ENCODE data around the gene TEX48. TPM values are rescaled to one million over a fixed set of nuclear protein-coding genes. Genes with fewer than 3 reads are reported as not detected.

Gene TEX48
- total and polyA plus RNA-seq, 2 donors: 0.07 TPM; not detected in 1

DNA sequence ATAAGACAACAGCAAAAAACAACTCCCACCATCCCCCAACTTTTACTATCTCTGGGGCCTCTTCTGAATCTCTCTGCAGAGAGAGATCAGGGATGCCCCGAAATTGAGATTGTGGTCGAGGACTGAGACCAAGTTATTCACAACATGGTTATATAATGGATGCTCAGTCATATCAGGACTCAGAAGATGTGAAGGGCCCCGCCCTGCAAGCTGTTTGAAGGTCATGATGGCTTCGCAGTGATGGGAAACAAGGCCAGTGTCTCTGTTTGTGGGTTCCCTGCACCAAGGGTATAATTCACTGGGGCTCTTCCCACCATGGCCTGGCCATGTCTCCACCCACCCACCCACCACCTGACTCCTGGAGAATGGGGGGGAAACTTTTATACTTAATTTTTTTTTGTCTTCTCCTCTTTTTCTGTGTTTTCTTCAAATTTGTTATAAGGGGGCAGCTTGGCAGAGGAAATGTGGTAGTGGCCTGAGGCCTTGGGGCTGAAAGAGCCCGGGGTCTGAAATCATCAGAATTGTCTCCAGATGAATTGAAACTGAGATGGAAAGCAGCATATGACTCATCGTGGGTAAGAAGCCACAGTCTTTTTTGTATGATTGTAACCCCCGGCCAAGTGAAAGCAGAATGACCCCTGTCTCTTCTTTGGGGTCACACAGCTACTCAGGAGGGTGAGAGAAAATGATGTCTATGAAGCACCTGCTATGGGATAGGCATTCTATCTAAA lies 15.0 kb upstream of the TEX48 start:
- H3K27me3 ChIP-seq (ENCODE audit: control insufficient read depth in 2 of 2, insufficient read depth in 1 of 2, low read length in 1 of 2): no peaks in the 10 kb centered on the region
- no peak overlapping the region for H3K4me3 ChIP-seq (ENCODE audit: low read length in 2 of 2)
- WGBS: 80% methylated on average over 7 of the region's 7 CpGs
- no peak for DNase-seq (ENCODE audit: low read depth in 6 of 9, low spot score in 9 of 9)
- H3K4me1 ChIP-seq (ENCODE audit: control insufficient read depth in 2 of 2, insufficient read depth in 2 of 2, low read length in 2 of 2): no peaks in the 10 kb centered on the region
- no peaks in the 10 kb centered on the region for H3K9me3 ChIP-seq (ENCODE audit: control insufficient read depth in 2 of 2, insufficient read depth in 1 of 2, low read length in 1 of 2)
- no peaks in the 10 kb centered on the region for H3K36me3 ChIP-seq (ENCODE audit: control insufficient read depth in 2 of 2, insufficient read depth in 2 of 2, low read length in 1 of 2)
- H3K27ac ChIP-seq (ENCODE audit: low read depth in 1 of 2, low read length in 1 of 2): no peak overlapping the region

- H3K9me3 ChIP-seq (ENCODE audit: control insufficient read depth in 2 of 2, insufficient read depth in 1 of 2, low read length in 1 of 2): no peaks in the 10 kb centered on the region
- H3K36me3 ChIP-seq (ENCODE audit: control insufficient read depth in 2 of 2, insufficient read depth in 2 of 2, low read length in 1 of 2): no peaks in the 10 kb centered on the region
- no peak overlapping the region for H3K27ac ChIP-seq (ENCODE audit: low read depth in 1 of 2, low read length in 1 of 2)
- H3K27me3 ChIP-seq (ENCODE audit: control insufficient read depth in 2 of 2, insufficient read depth in 1 of 2, low read length in 1 of 2): no peaks in the 10 kb centered on the region
- no peaks in the 10 kb centered on the region for H3K4me1 ChIP-seq (ENCODE audit: control insufficient read depth in 2 of 2, insufficient read depth in 2 of 2, low read length in 2 of 2)
- no peak for DNase-seq (ENCODE audit: low read depth in 6 of 9, low spot score in 9 of 9)
- WGBS: 93% methylated on average over 2 of the region's 2 CpGs
- H3K4me3 ChIP-seq (ENCODE audit: low read length in 2 of 2): no peak overlapping the region
Measured at GRCh38 chr9:114695948-114696347, 14.0 kb upstream of the TEX48 start.

DNA sequence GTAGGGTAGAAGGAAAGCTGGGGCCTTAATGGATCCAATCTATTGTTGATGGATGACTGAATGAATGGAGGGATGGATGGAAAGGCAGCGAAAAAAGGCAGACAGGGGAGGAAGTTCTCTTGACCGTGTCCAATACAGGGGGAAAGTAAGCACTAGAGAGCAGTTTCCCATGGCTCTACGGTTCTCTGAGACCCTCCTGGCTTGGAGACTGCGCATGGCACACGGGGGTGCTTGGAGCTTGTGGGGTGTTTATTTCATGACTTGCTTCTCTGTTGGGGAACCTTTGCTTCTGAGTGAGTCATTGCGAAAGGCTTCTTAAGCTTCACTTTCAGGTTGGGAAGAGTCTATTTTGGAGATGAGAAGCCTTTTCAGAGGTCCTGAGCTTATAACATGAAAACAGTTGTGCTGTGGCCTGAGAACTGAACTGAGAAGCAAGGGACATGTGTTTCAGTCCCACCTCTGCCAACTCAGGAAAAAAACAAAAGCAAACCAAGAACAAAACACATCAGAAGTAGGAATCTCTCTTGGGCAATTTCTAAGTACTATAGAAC lies 12.8 kb upstream of the TEX48 start:
- H3K27me3 ChIP-seq (ENCODE audit: control insufficient read depth in 2 of 2, insufficient read depth in 1 of 2, low read length in 1 of 2): no peaks in the 10 kb centered on the region
- no peaks in the 10 kb centered on the region for H3K4me1 ChIP-seq (ENCODE audit: control insufficient read depth in 2 of 2, insufficient read depth in 2 of 2, low read length in 2 of 2)
- no peaks in the 10 kb centered on the region for H3K9me3 ChIP-seq (ENCODE audit: control insufficient read depth in 2 of 2, insufficient read depth in 1 of 2, low read length in 1 of 2)
- no peaks in the 10 kb centered on the region for H3K36me3 ChIP-seq (ENCODE audit: control insufficient read depth in 2 of 2, insufficient read depth in 2 of 2, low read length in 1 of 2)
- H3K27ac ChIP-seq (ENCODE audit: low read depth in 1 of 2, low read length in 1 of 2): no peak overlapping the region
- no peak for DNase-seq (ENCODE audit: low read depth in 6 of 9, low spot score in 9 of 9)
- no peak overlapping the region for H3K4me3 ChIP-seq (ENCODE audit: low read length in 2 of 2)
- WGBS: 96% methylated on average over 6 of the region's 6 CpGs

- no peak overlapping the region for H3K27ac ChIP-seq (ENCODE audit: low read depth in 1 of 2, low read length in 1 of 2)
- DNase-seq (ENCODE audit: low read depth in 6 of 9, low spot score in 9 of 9): no peak
- no peaks in the 10 kb centered on the region for H3K4me1 ChIP-seq (ENCODE audit: control insufficient read depth in 2 of 2, insufficient read depth in 2 of 2, low read length in 2 of 2)
- no peaks in the 10 kb centered on the region for H3K36me3 ChIP-seq (ENCODE audit: control insufficient read depth in 2 of 2, insufficient read depth in 2 of 2, low read length in 1 of 2)
- no peaks in the 10 kb centered on the region for H3K27me3 ChIP-seq (ENCODE audit: control insufficient read depth in 2 of 2, insufficient read depth in 1 of 2, low read length in 1 of 2)
- no peak overlapping the region for H3K4me3 ChIP-seq (ENCODE audit: low read length in 2 of 2)
- H3K9me3 ChIP-seq (ENCODE audit: control insufficient read depth in 2 of 2, insufficient read depth in 1 of 2, low read length in 1 of 2): no peaks in the 10 kb centered on the region
- whole genome bisulfite sequencing: 90% methylated on average over 2 of the region's 2 CpGs
Measured at GRCh38 chr9:114694146-114694545, 12.2 kb upstream of the TEX48 start.

- no peak for DNase-seq (ENCODE audit: low read depth in 6 of 9, low spot score in 9 of 9)
- H3K4me1 ChIP-seq (ENCODE audit: control insufficient read depth in 2 of 2, insufficient read depth in 2 of 2, low read length in 2 of 2): no peaks in the 10 kb centered on the region
- 48% methylated on average over 2 of the region's 2 CpGs for WGBS
- H3K4me3 ChIP-seq (ENCODE audit: low read length in 2 of 2): no peak overlapping the region
- H3K36me3 ChIP-seq (ENCODE audit: control insufficient read depth in 2 of 2, insufficient read depth in 2 of 2, low read length in 1 of 2): no peaks in the 10 kb centered on the region
- H3K9me3 ChIP-seq (ENCODE audit: control insufficient read depth in 2 of 2, insufficient read depth in 1 of 2, low read length in 1 of 2): no peaks in the 10 kb centered on the region
- no peak overlapping the region for H3K27ac ChIP-seq (ENCODE audit: low read depth in 1 of 2, low read length in 1 of 2)
- H3K27me3 ChIP-seq (ENCODE audit: control insufficient read depth in 2 of 2, insufficient read depth in 1 of 2, low read length in 1 of 2): no peaks in the 10 kb centered on the region
Measured at GRCh38 chr9:114693248-114693855, 11.4 kb upstream of the TEX48 start.

GRCh38 chr9:114691956-114692295 lies 9.9 kb upstream of the TEX48 start:
- H3K9me3 ChIP-seq (ENCODE audit: control insufficient read depth in 2 of 2, insufficient read depth in 1 of 2, low read length in 1 of 2): no peaks in the 10 kb centered on the region
- no peaks in the 10 kb centered on the region for H3K27me3 ChIP-seq (ENCODE audit: control insufficient read depth in 2 of 2, insufficient read depth in 1 of 2, low read length in 1 of 2)
- H3K36me3 ChIP-seq (ENCODE audit: control insufficient read depth in 2 of 2, insufficient read depth in 2 of 2, low read length in 1 of 2): no peaks in the 10 kb centered on the region
- H3K4me1 ChIP-seq (ENCODE audit: control insufficient read depth in 2 of 2, insufficient read depth in 2 of 2, low read length in 2 of 2): no peaks in the 10 kb centered on the region
- DNase-seq (ENCODE audit: low read depth in 6 of 9, low spot score in 9 of 9): no peak
- no peak overlapping the region for H3K27ac ChIP-seq (ENCODE audit: low read depth in 1 of 2, low read length in 1 of 2)
- no peak overlapping the region for H3K4me3 ChIP-seq (ENCODE audit: low read length in 2 of 2)

DNA sequence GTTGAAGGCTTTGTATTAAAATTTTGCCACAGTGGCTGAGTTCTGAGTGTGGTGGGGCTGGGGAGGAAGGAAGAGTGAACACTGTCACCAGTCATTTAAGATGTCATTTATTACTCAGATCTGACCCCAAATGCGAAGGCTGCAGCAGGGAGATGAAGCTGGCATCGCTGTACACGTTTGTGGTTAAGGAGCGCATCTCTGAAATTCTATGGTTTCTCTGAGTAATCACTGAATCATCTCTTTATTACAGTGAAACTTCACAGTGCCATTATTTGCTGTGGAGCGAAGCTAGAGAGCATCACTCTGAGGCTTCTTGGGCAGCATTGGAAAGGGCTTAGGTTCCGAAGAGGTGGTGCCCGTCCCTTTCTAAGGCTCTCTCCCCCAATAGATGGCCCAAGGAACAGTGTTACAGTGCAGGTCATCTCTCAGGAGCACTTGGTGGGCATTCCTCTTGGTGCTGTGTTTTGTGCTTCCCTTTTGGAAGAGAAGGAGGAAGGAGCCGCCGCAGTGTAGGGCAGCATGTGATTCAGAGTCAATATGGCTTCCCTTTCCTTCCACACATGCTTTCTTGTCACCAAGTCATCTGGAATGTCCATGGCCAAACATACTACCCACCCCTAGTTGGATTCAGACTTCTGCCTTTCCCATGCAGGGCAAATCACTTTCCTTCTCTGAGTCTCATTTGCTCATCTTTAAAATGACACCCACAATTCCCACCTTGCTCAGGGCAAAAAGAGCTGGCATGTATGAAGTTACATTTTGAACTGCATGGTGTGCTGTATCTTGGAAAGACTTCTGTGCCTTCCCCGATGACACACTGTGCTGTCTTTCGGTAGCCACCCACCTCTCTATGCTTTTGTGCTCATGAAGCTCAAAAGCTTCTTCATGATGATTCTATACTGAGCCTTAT lies 9.3 kb upstream of the TEX48 start:
- Histone ChIP-seq H3K4me1 (ENCODE audit: control insufficient read depth in 2 of 2, insufficient read depth in 2 of 2, low read length in 2 of 2) (no peaks in the 10 kb centered on the region), H3K27me3 (ENCODE audit: control insufficient read depth in 2 of 2, insufficient read depth in 1 of 2, low read length in 1 of 2) (no peaks in the 10 kb centered on the region), H3K27ac (ENCODE audit: low read depth in 1 of 2, low read length in 1 of 2) (no peak overlapping the region), H3K4me3 (ENCODE audit: low read length in 2 of 2) (no peak overlapping the region), H3K36me3 (ENCODE audit: control insufficient read depth in 2 of 2, insufficient read depth in 2 of 2, low read length in 1 of 2) (no peaks in the 10 kb centered on the region), H3K9me3 (ENCODE audit: control insufficient read depth in 2 of 2, insufficient read depth in 1 of 2, low read length in 1 of 2) (no peaks in the 10 kb centered on the region)
- WGBS: 84% methylated on average over 11 of the region's 11 CpGs
- DNase-seq (ENCODE audit: low read depth in 6 of 9, low spot score in 9 of 9): no peak

- no peak overlapping the region for H3K27ac ChIP-seq (ENCODE audit: low read depth in 1 of 2, low read length in 1 of 2)
- H3K4me3 ChIP-seq (ENCODE audit: low read length in 2 of 2): no peak overlapping the region
- no peak for DNase-seq (ENCODE audit: low read depth in 6 of 9, low spot score in 9 of 9)
- 99% methylated on average over 4 of the region's 4 CpGs for WGBS
- no peaks in the 10 kb centered on the region for H3K4me1 ChIP-seq (ENCODE audit: control insufficient read depth in 2 of 2, insufficient read depth in 2 of 2, low read length in 2 of 2)
- no peaks in the 10 kb centered on the region for H3K36me3 ChIP-seq (ENCODE audit: control insufficient read depth in 2 of 2, insufficient read depth in 2 of 2, low read length in 1 of 2)
- H3K9me3 ChIP-seq (ENCODE audit: control insufficient read depth in 2 of 2, insufficient read depth in 1 of 2, low read length in 1 of 2): no peaks in the 10 kb centered on the region
- H3K27me3 ChIP-seq (ENCODE audit: control insufficient read depth in 2 of 2, insufficient read depth in 1 of 2, low read length in 1 of 2): no peaks in the 10 kb centered on the region
Measured at GRCh38 chr9:114690308-114690707, 8.3 kb upstream of the TEX48 start.

DNA sequence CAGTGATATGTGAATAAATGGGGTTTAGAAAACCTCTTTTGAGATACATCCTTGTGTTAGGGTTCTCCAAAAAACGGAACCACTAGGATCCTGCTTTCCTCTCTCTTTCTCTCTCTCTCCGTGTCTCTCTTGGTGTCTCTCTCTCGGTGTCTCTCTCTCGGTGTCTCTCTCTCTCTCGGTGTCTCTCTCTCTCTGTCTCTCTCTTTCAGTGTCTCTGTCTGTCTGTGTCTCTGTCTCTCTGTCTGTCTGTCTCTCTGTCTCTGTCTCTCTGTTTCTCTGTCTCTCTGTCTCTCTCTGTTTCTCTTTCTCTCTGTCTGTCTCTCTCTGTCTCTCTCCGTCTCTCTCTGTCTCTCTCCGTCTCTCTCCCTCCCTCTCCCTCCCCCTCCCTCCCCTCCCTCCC lies 7.8 kb upstream of the TEX48 start:
- Histone ChIP-seq H3K27me3 (ENCODE audit: control insufficient read depth in 2 of 2, insufficient read depth in 1 of 2, low read length in 1 of 2) (no peaks in the 10 kb centered on the region), H3K36me3 (ENCODE audit: control insufficient read depth in 2 of 2, insufficient read depth in 2 of 2, low read length in 1 of 2) (no peaks in the 10 kb centered on the region), H3K4me3 (ENCODE audit: low read length in 2 of 2) (no peak overlapping the region), H3K9me3 (ENCODE audit: control insufficient read depth in 2 of 2, insufficient read depth in 1 of 2, low read length in 1 of 2) (no peaks in the 10 kb centered on the region), H3K4me1 (ENCODE audit: control insufficient read depth in 2 of 2, insufficient read depth in 2 of 2, low read length in 2 of 2) (no peaks in the 10 kb centered on the region), H3K27ac (ENCODE audit: low read depth in 1 of 2, low read length in 1 of 2) (no peak overlapping the region)
- no peak for DNase-seq (ENCODE audit: low read depth in 6 of 9, low spot score in 9 of 9)
- 92% methylated on average over 7 of the region's 7 CpGs for WGBS

Data from thymus (tissue), 11 donors.